Measurements from ENCODE around the gene AGPAT4. TPM values are rescaled to one million over a fixed set of nuclear protein-coding genes. Genes with fewer than 3 reads are reported as not detected.

The AGPAT4 gene
- total RNA-seq, 3 donors from 2014 or later, result 6.5 to 12.3 (median 7.3) TPM

DNA sequence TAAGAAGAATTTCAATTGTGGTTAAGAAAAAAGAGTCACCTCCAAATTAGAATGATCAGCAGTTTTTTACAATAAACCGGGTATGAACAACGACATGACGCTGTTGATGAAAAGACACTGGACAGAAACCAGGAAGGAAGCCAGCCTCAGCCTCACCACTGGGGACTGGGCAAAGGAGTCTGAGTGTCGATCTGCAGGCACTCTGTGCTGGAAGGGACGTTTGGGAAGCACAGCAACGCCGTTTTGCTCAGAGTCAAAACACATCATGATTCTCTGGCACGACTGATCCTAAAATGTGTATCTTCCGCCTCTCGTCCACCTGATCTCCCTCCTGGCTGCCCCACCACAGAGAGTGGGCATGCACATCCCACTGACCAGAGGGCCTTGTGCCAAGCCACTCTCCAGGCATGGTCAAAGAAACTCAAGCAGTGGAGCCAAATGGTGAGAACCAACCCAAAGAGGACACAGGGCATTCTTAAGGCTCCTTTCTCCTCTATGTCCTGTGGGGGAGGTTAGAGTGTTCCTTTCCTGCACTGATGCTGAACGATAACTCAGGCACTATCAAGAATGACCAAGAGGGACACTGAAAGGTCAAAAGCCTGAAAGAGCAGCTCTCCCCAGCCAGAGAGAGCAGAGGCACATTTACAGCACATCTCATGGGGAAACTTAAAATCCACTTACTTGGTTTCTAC, 68.8 kb downstream of the AGPAT4 start:
- Histone ChIP-seq H3K9me3 (no peaks in the 10 kb centered on the region), H3K4me3 (no peak overlapping the region), H3K4me1 (ENCODE audit: low read depth) (no peaks in the 10 kb centered on the region), H3K36me3 (ENCODE audit: low read depth) (no peaks in the 10 kb centered on the region)
- TF ChIP-seq, protein P1, sequence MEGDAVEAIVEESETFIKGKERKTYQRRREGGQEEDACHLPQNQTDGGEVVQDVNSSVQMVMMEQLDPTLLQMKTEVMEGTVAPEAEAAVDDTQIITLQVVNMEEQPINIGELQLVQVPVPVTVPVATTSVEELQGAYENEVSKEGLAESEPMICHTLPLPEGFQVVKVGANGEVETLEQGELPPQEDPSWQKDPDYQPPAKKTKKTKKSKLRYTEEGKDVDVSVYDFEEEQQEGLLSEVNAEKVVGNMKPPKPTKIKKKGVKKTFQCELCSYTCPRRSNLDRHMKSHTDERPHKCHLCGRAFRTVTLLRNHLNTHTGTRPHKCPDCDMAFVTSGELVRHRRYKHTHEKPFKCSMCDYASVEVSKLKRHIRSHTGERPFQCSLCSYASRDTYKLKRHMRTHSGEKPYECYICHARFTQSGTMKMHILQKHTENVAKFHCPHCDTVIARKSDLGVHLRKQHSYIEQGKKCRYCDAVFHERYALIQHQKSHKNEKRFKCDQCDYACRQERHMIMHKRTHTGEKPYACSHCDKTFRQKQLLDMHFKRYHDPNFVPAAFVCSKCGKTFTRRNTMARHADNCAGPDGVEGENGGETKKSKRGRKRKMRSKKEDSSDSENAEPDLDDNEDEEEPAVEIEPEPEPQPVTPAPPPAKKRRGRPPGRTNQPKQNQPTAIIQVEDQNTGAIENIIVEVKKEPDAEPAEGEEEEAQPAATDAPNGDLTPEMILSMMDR (IDR thresholded peaks at IDR 0.05), result no peak
- DNase-seq, result no peak
- no peak for ATAC-seq
- intact Hi-C loops (cut with DNase I, micrococcal nuclease), result no loop called here

DNA sequence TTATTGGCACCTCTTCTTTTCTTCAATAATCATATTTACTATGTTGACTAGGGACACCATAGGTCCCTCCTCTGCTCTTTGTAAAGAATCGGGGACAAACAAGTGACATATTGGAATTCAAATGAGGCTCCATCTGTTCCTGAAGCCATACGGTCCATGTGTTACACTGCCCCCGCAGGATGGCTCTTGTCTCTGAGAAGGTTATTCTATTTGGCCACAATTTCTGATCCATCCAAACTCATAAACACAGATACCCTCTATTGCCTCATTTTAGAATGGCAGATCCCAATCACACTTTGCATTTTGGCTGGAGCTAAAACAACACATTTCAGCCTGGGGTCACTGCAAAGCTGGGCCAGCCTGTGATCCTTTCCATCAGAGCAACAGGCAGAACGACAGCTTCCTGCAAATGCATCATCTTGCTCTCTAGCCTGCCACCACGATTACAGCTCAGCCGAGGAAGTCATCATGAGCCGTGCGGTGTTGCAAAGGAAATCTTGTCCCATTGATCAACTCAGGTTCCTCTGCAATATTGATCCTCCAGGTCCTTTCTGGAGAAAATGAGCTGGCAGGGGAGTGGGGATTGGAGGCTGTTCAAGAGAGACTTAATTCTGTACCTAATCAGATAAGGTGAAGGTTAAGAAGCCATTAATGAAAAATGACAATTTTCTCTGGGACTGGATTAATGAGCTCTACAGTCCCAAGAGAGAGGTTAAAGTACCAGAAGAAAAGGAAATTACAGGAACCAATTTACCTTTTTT, 73.1 kb downstream of the AGPAT4 start:
- no peak for ATAC-seq
- no peaks in the 10 kb centered on the region for H3K4me1 ChIP-seq (ENCODE audit: low read depth)
- no peaks in the 10 kb centered on the region for H3K36me3 ChIP-seq (ENCODE audit: low read depth)

DNA sequence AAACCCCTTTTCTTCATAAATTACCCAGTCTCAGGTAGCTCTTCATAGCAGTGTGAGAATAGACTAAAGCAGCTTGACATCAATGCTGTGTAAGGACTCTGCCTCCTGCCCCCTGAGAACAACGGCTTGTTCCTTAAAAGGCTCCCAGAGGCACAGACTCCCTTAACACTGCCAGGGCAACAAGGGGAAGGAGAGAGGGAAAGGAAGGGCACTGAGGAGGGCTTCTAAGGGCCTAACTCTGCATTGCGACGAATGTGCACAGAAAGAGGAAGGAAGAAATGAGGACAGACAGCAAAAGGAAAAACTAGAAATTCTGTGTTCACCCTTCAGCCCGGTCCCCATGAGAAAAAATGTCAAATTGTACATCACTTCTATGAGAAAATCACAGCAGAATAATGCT, 74.0 kb downstream of the AGPAT4 start:
- intact Hi-C loops (cut with DNase I, micrococcal nuclease), result no loop called here
- TF ChIP-seq, protein P1 (IDR thresholded peaks at IDR 0.05), result no peak
- H3K36me3 ChIP-seq (ENCODE audit: low read depth), result no peaks in the 10 kb centered on the region
- DNase-seq, result no peak
- no peaks in the 10 kb centered on the region for H3K4me1 ChIP-seq (ENCODE audit: low read depth)
- no peaks in the 10 kb centered on the region for H3K9me3 ChIP-seq
- H3K4me3 ChIP-seq, result no peak overlapping the region
- ATAC-seq, result no peak

More for the DNA sequence above, 73.1 kb downstream of the AGPAT4 start:
- DNase-seq, result no peak
- Histone ChIP-seq H3K9me3 (no peaks in the 10 kb centered on the region), H3K4me3 (no peak overlapping the region)
- TF ChIP-seq, protein P1 (IDR thresholded peaks at IDR 0.05), result no peak
- intact Hi-C loops (cut with DNase I, micrococcal nuclease), result no loop called here

DNA sequence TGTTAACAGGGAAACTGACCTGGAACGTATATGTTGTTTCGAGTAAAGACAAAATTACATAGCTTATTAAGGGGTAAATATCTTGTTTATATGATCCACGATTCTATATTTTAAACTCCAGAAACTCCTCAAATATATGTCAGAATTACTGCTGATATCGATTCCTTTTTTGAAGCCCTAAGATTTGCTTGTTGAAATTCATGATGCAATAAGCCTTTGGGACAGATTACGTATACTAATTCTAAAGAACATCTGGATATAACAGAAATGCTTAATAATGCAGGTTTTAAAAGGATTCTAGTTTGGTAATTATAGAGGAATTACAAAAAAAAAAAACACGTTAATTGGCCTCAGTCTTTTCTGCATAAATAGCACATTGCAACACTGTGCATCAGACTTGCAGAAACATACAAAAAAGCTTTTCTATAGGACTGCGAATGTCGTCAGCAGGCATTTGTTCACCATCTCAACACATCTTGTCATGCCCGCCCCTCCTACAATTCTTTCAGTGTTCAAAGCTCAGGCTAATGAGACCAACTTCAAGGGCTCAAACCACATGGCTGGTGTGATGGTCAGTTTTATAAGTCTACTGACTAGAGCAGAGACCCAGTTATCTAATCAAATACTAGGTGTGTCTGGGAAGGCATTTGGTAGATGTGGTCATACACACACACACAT, 74.9 kb downstream of the AGPAT4 start:
- no peak overlapping the region for H3K4me3 ChIP-seq
- TF ChIP-seq, protein P1 (IDR thresholded peaks at IDR 0.05), result no peak
- intact Hi-C loops (cut with DNase I, micrococcal nuclease), result no loop called here
- DNase-seq (no peak), ATAC-seq (no peak)
- no peaks in the 10 kb centered on the region for H3K36me3 ChIP-seq (ENCODE audit: low read depth)
- no peaks in the 10 kb centered on the region for H3K9me3 ChIP-seq
- no peaks in the 10 kb centered on the region for H3K4me1 ChIP-seq (ENCODE audit: low read depth)

DNA sequence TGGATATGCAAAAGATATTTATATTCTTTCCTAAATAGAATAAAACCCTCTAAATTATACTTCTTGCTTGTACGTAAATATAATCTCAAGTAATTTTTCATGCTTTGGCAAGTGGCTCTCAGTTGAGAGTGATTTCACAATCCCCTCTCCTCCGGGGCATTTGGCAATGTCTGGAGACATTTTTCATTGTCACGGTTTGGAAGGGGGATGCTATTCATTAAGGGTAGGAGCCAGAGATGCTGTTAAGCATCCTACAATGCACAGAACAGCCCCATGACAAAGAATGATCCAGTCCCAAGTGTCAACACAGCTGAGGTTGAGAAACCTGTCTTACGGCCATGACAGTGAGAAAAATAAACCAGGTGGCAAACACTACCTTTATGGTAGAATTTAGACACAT, 75.7 kb downstream of the AGPAT4 start:
- H3K4me1 ChIP-seq (ENCODE audit: low read depth), result no peaks in the 10 kb centered on the region
- H3K4me3 ChIP-seq, result no peak overlapping the region
- no peak for ATAC-seq
- TF ChIP-seq, protein P1 (IDR thresholded peaks at IDR 0.05), result no peak
- no peaks in the 10 kb centered on the region for H3K9me3 ChIP-seq
- DNase-seq, result no peak
- intact Hi-C loops (cut with DNase I, micrococcal nuclease), result no loop called here
- H3K36me3 ChIP-seq (ENCODE audit: low read depth), result no peaks in the 10 kb centered on the region
